Neural progenitor cell (in vitro differentiated cells): ENCODE data around the gene TMEM117. TPM values are rescaled to one million over a fixed set of nuclear protein-coding genes. Genes with fewer than 3 reads are reported as not detected.

Experiments
- DNase-seq: peaks from one replicate; pipeline ENCODE4 v3.0.0-alpha.2; 2016; ENCODE audit warnings: low spot score
- H2AFZ ChIP-seq: fragments of 200-600 bp; sonication (generic); replicated peaks from 2 replicates; pipeline ENCODE4 v1.6.1; 2016; ENCODE audit warnings: antibody characterized with exemption
- H3F3A ChIP-seq: fragments of 200-600 bp; sonication (generic); 2 replicates; pipeline ENCODE4 v1.6.1; 2016; ENCODE audit warnings: antibody characterized with exemption, low read depth
- H3K27ac ChIP-seq: fragments of 200-600 bp; sonication (generic); 2 replicates; pipeline ENCODE4 v1.5.1; 2016; ENCODE audit warnings: mild to moderate bottlenecking
- H3K27me3 ChIP-seq: fragments of 200-600 bp; sonication (generic); 2 replicates; pipeline ENCODE4 v1.6.1; 2016; ENCODE audit warnings: mild to moderate bottlenecking, moderate library complexity
- H3K36me3 ChIP-seq: fragments of 200-600 bp; sonication (generic); 2 replicates; pipeline ENCODE4 v1.5.1; 2016
- H3K4me1 ChIP-seq: fragments of 200-600 bp; sonication (generic); 2 replicates; pipeline ENCODE4 v1.6.1; 2016; ENCODE audit warnings: mixed run types
- H3K4me2 ChIP-seq: fragments of 200-600 bp; sonication (generic); 2 replicates; pipeline ENCODE4 v1.6.1; 2016
- H3K4me3 ChIP-seq: fragments of 200-600 bp; sonication (generic); 2 replicates; pipeline ENCODE4 v1.5.1; 2016
- H3K79me2 ChIP-seq: fragments of 200-600 bp; sonication (generic); 2 replicates; pipeline ENCODE4 v1.6.1; 2016; ENCODE audit warnings: low read depth
- H3K9ac ChIP-seq: fragments of 200-600 bp; sonication (generic); 2 replicates; pipeline ENCODE4 v1.6.1; 2016
- H3K9me3 ChIP-seq: fragments of 200-600 bp; sonication (generic); 2 replicates; pipeline ENCODE4 v1.5.1; 2016; ENCODE audit warnings: low read depth
- H4K20me1 ChIP-seq: fragments of 200-600 bp; sonication (generic); 2 replicates; pipeline ENCODE4 v1.6.1; 2016; ENCODE audit warnings: low read depth
- H3K27ac Mint-ChIP-seq: 3 replicates; pipeline ENCODE4 v1.8.0; 2021; ENCODE audit warnings: mixed read lengths
- H3K27me3 Mint-ChIP-seq: 2 replicates; pipeline ENCODE4 v1.8.0; 2022; ENCODE audit warnings: low read depth, mild to moderate bottlenecking, inconsistent platforms, moderate library complexity, mixed read lengths; ENCODE audit not compliant: insufficient read depth
- H3K36me3 Mint-ChIP-seq: 3 replicates; pipeline ENCODE4 v1.8.0; 2021; ENCODE audit warnings: mixed read lengths
- H3K4me1 Mint-ChIP-seq: 3 replicates; pipeline ENCODE4 v1.8.0; 2021; ENCODE audit warnings: mixed read lengths
- H3K4me3 Mint-ChIP-seq: 3 replicates; pipeline ENCODE4 v1.8.0; 2021; ENCODE audit warnings: mild to moderate bottlenecking, moderate library complexity, mixed read lengths
- H3K9me3 Mint-ChIP-seq: 3 replicates; pipeline ENCODE4 v1.8.0; 2020; ENCODE audit warnings: mixed read lengths
- CTCF ChIP-seq: fragments of 200-600 bp; sonication (generic); IDR thresholded peaks from 2 replicates; pipeline ENCODE4 v1.5.1; 2017; ENCODE audit warnings: antibody characterized with exemption, mild to moderate bottlenecking
- EZH2 ChIP-seq: fragments of 200-600 bp; sonication (generic); IDR thresholded peaks from 2 replicates; pipeline ENCODE4 v1.6.1; 2017; ENCODE audit warnings: antibody characterized with exemption, mild to moderate bottlenecking, moderate library complexity
- EZH2phosphoT487 ChIP-seq: fragments of 200-600 bp; sonication (generic); IDR thresholded peaks from 2 replicates; pipeline ENCODE4 v1.6.1; 2017; ENCODE audit warnings: antibody characterized with exemption
- total RNA-seq: library from RNA; depleted of rRNA; stranded (reverse); fragments of >200 nt; gene quantifications from 2 replicates; pipeline ENCODE4 v1.2.3, GENCODE V29; 2015; ENCODE audit warnings: low replicate concordance

TMEM117 gene
- total RNA-seq, 1 donor from 2014 or later = 1.6 TPM

DNA sequence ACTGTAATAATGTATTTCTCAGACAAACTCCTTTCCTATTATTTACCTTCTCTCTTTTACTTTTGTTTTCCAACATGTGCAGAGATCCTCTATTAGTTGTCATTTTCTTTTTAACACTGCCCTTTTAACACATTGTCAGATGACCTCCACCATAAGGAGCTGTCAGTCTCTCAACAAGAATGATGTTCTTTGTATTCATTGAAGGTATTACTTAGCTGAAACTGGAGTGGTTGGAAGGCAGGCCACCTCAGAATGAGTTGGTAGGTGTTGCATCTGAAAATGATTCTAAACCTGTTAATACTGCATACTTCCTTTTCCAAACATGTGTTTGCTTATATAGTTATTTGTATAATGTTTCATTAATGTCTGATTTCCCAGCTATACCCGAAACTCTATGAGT lies 16.9 kb downstream of the TMEM117 start:
- Histone ChIP-seq H3K27me3 (no peaks in the 10 kb centered on the region), H3K9me3 (no peaks in the 10 kb centered on the region), H3K27ac (no peak overlapping the region), H3K4me1 (no peaks in the 10 kb centered on the region), H2AFZ (no peak overlapping the region), H3K79me2 (no peaks in the 10 kb centered on the region), H3K4me2 (no peak overlapping the region), H3K36me3 (no peaks in the 10 kb centered on the region), H3F3A (no peaks in the 10 kb centered on the region), H4K20me1 (no peaks in the 10 kb centered on the region), H3K9ac (no peak overlapping the region), H3K4me3 (no peak overlapping the region)
- Mint-ChIP-seq H3K27me3 (peaks cover 3% of the 10 kb centered on the region), H3K27ac (no peak overlapping the region), H3K4me1 (no peaks in the 10 kb centered on the region), H3K9me3 (peaks cover 3% of the 10 kb centered on the region), H3K4me3 (no peak overlapping the region), H3K36me3 (peaks cover 4% of the 10 kb centered on the region)
- TF ChIP-seq EZH2phosphoT487 (no peak), CTCF (no peak), EZH2 (no peak)
- DNase-seq = no peak

DNA sequence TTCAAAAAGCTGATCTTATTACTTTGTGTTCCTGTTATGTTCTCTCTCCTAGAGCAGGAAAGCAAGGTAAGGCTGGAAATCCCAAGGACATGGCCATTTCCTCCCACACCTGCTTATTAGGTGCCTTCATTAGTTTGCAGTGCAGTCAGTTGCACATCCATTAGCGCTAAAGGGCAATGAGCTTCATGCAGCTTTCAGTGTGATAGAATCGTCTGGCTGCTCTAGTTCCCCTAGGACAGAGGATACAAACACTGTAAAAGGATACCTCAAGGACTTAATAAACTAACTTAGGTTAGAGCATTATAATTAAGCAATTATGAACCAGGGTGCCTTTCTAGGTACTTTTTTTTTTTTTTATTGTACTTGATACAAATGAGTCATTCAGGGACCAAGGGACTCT lies 21.1 kb downstream of the TMEM117 start:
- Histone ChIP-seq H3K27ac (no peak overlapping the region), H2AFZ (no peak overlapping the region), H3F3A (no peaks in the 10 kb centered on the region), H3K4me2 (no peak overlapping the region), H3K9me3 (no peaks in the 10 kb centered on the region), H4K20me1 (no peaks in the 10 kb centered on the region), H3K9ac (no peak overlapping the region), H3K27me3 (no peaks in the 10 kb centered on the region), H3K4me3 (no peak overlapping the region), H3K36me3 (no peaks in the 10 kb centered on the region), H3K4me1 (no peaks in the 10 kb centered on the region), H3K79me2 (no peaks in the 10 kb centered on the region)
- no peaks in the 10 kb centered on the region for H3K9me3 Mint-ChIP-seq
- H3K36me3 Mint-ChIP-seq = no peaks in the 10 kb centered on the region
- H3K4me3 Mint-ChIP-seq = no peak overlapping the region
- H3K27ac Mint-ChIP-seq = no peak overlapping the region
- H3K4me1 Mint-ChIP-seq = peaks cover 5% of the 10 kb centered on the region
- DNase-seq = no peak
- H3K27me3 Mint-ChIP-seq = no peaks in the 10 kb centered on the region
- TF ChIP-seq EZH2 (no peak), CTCF (no peak), EZH2phosphoT487 (no peak)

DNA sequence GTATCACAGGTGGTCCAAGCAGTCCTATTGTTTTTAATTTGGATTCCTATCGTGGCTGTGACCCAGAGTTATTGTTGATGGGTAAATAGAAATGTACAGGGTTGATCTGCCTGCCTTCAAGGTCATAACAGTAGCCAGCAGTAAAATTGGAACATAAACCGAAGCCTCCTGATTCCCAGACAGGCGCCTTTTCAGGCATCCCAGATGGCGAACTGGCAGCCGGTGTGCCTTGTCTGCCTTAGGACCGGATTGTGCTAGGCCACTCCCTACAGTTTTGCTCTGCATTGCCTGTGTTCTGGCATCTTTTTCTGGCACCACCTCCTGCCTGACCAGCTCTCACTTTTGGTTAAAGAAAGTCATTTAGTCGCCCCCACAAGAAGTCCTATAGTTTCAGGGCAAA lies 22.2 kb downstream of the TMEM117 start:
- Histone ChIP-seq H3K27ac (no peak overlapping the region), H3K4me3 (no peak overlapping the region), H3F3A (no peaks in the 10 kb centered on the region), H3K9me3 (no peaks in the 10 kb centered on the region), H2AFZ (peak overlapping the region; percentile 10), H3K4me2 (no peak overlapping the region), H3K9ac (no peak overlapping the region), H3K27me3 (no peaks in the 10 kb centered on the region), H3K4me1 (no peaks in the 10 kb centered on the region), H4K20me1 (no peaks in the 10 kb centered on the region), H3K36me3 (no peaks in the 10 kb centered on the region), H3K79me2 (no peaks in the 10 kb centered on the region)
- Mint-ChIP-seq H3K9me3 (no peaks in the 10 kb centered on the region), H3K4me3 (no peak overlapping the region), H3K4me1 (peaks cover 6% of the 10 kb centered on the region), H3K27ac (no peak overlapping the region), H3K36me3 (no peaks in the 10 kb centered on the region), H3K27me3 (no peaks in the 10 kb centered on the region)
- no peak for TF ChIP-seq CTCF
- DNase-seq = no peak

GRCh38 chr12:43858991-43859390 lies 23.1 kb downstream of the TMEM117 start:
- H3K27ac ChIP-seq = no peak overlapping the region
- no peak overlapping the region for H3K4me3 Mint-ChIP-seq
- no peaks in the 10 kb centered on the region for H4K20me1 ChIP-seq
- H2AFZ ChIP-seq = peak overlapping the region; percentile 69
- no peak overlapping the region for H3K9ac ChIP-seq
- H3K4me1 ChIP-seq = no peaks in the 10 kb centered on the region
- peaks cover 6% of the 10 kb centered on the region for H3K4me1 Mint-ChIP-seq
- H3K36me3 Mint-ChIP-seq = no peaks in the 10 kb centered on the region
- H3K9me3 Mint-ChIP-seq = no peaks in the 10 kb centered on the region
- H3K36me3 ChIP-seq = no peaks in the 10 kb centered on the region
- H3K9me3 ChIP-seq = no peaks in the 10 kb centered on the region
- H3K4me3 ChIP-seq = no peak overlapping the region
- no peaks in the 10 kb centered on the region for H3K27me3 Mint-ChIP-seq
- no peak overlapping the region for H3K27ac Mint-ChIP-seq
- no peaks in the 10 kb centered on the region for H3K79me2 ChIP-seq
- TF ChIP-seq EZH2 (no peak), EZH2phosphoT487 (no peak), CTCF (no peak)
- no peak for DNase-seq
- H3F3A ChIP-seq = no peaks in the 10 kb centered on the region
- no peak overlapping the region for H3K4me2 ChIP-seq
- no peaks in the 10 kb centered on the region for H3K27me3 ChIP-seq
